Common myeloid progenitor, CD34-positive (primary cell): ENCODE measurements around the gene LONP2.
"Not testable (repeated sequence)": the region's sequence is repeated elsewhere in the genome, so short reads cannot be mapped to it uniquely, and the experiment has no call there.

Source experiments
- CTCF ChIA-PET: fragments of 350-600 bp; sonication (Branson Sonifier 250); formaldehyde crosslinking; loops from one replicate; lab custom pipeline; 2021; ENCODE audit warnings: antibody characterized with exemption; lab: Charles Lee
- POLR2A ChIA-PET: fragments of 350-600 bp; sonication (Branson Sonifier 250); formaldehyde crosslinking; loops from one replicate; lab custom pipeline; 2021; ENCODE audit warnings: antibody characterized with exemption; lab: Charles Lee
- DNase-seq, 3 donors: peaks; one replicate each; pipeline versions ENCODE4 v3.0.0 to v3.0.0-alpha.2; 2013
- H3K27ac ChIP-seq, 2 experiments: 1 replicate in 1 of 2; 2 replicates in 1 of 2; pipeline ENCODE4 v1.7.0; 2013; ENCODE audit warnings: inconsistent platforms in 2 of 2, low read length in 2 of 2, mild to moderate bottlenecking in 2 of 2, low read depth in 1 of 2, moderate library complexity in 1 of 2; ENCODE audit not compliant: severe bottlenecking in 2 of 2, insufficient read depth in 1 of 2, poor library complexity in 1 of 2
- H3K27me3 ChIP-seq, 5 experiments: replicated peaks in 2 of 5; 1 replicate in 3 of 5; 2 replicates in 2 of 5; pipeline versions ENCODE4 v1.6.1 to v1.7.0; 2013; ENCODE audit warnings: low read length in 4 of 5, mild to moderate bottlenecking in 2 of 5, moderate library complexity in 2 of 5, inconsistent platforms in 1 of 5; ENCODE audit not compliant: insufficient read depth in 5 of 5, control insufficient read depth in 4 of 5
- H3K36me3 ChIP-seq, 4 experiments: 1 replicate in 2 of 4; 2 replicates in 2 of 4; pipeline versions ENCODE4 v1.6.1 to v1.7.0; 2013; ENCODE audit warnings: low read length in 3 of 4, control low read depth in 1 of 4, mild to moderate bottlenecking in 1 of 4; ENCODE audit not compliant: control insufficient read depth in 4 of 4, insufficient read depth in 4 of 4
- H3K4me1 ChIP-seq, 4 experiments: 1 replicate in 3 of 4; 2 replicates in 1 of 4; pipeline versions ENCODE4 v1.6.1 to v1.7.1; 2013; ENCODE audit warnings: low read length in 3 of 4, mild to moderate bottlenecking in 3 of 4, control low read depth in 1 of 4, inconsistent platforms in 1 of 4, moderate library complexity in 1 of 4; ENCODE audit not compliant: control insufficient read depth in 4 of 4, insufficient read depth in 4 of 4; ENCODE audit errors: control extremely low read depth in 1 of 4
- H3K4me3 ChIP-seq, 7 experiments: 1 replicate in 4 of 7; 2 replicates in 3 of 7; pipeline versions ENCODE4 v1.5.1 to v1.7.0; 2013; ENCODE audit warnings: mild to moderate bottlenecking in 7 of 7, low read length in 6 of 7, moderate library complexity in 6 of 7, inconsistent platforms in 2 of 7, low read depth in 2 of 7, control low read depth in 1 of 7; ENCODE audit not compliant: insufficient read depth in 4 of 7, control insufficient read depth in 1 of 7; ENCODE audit errors: extremely low read depth in 1 of 7
- H3K9me3 ChIP-seq, 5 experiments: 1 replicate in 4 of 5; 2 replicates in 1 of 5; pipeline versions ENCODE4 v1.6.1 to v1.7.1; 2013; ENCODE audit warnings: low read length in 4 of 5, mild to moderate bottlenecking in 2 of 5, inconsistent platforms in 1 of 5, low read depth in 1 of 5, moderate library complexity in 1 of 5; ENCODE audit not compliant: control insufficient read depth in 4 of 5, insufficient read depth in 2 of 5; ENCODE audit errors: control extremely low read depth in 1 of 5
- WGBS: methylation state at CpG from one replicate; pipeline ENCODE4 v1.1.5; 2013; ENCODE audit not compliant: insufficient coverage; 5-methylcytosine and 5-hydroxymethylcytosine counted together

LONP2 gene

GRCh38 chr16:48295488-48296281 is 51.6 kb downstream of the LONP2 start:
- H3K36me3 ChIP-seq = peaks cover 16 to 43% (median 20%) of the 10 kb centered on the region in 4 experiments
- no peak overlapping the region for H3K4me3 ChIP-seq
- WGBS = 100% methylated on average over 1 of the region's 1 CpG
- H3K27ac ChIP-seq = no peak overlapping the region
- DNase-seq = no peak
- H3K4me1 ChIP-seq = peaks cover 2 to 8% (median 3%) of the 10 kb centered on the region in 4 experiments
- ChIA-PET CTCF (interaction anchor here (1.3 to 1.5 kb wide), 2 partner anchors 64 to 334 kb away, joined by 3 to 4 read pairs; no protein-coding TSS in a partner anchor), POLR2A (no interaction called here)
- no peaks in the 10 kb centered on the region for H3K27me3 ChIP-seq
- H3K9me3 ChIP-seq = no peaks in the 10 kb centered on the region

GRCh38 chr16:48299471-48299870 is 55.4 kb downstream of the LONP2 start:
- CTCF ChIA-PET = no interaction called here

GRCh38 chr16:48300391-48300856 is 56.3 kb downstream of the LONP2 start:
- H3K4me1 ChIP-seq = no peaks in the 10 kb centered on the region
- ChIA-PET POLR2A (no interaction called here), CTCF (interaction anchor here (1.4 kb wide), 1 partner anchor 12 kb away, joined by 3 read pairs; no protein-coding TSS in a partner anchor)
- no peak overlapping the region for H3K27ac ChIP-seq
- H3K36me3 ChIP-seq = peaks cover 29 to 71% (median 39%) of the 10 kb centered on the region in 4 experiments
- H3K9me3 ChIP-seq = no peaks in the 10 kb centered on the region
- H3K4me3 ChIP-seq = no peak overlapping the region
- no CpG with 5 or more reads among the region's 1 CpG for WGBS
- no peak for DNase-seq
- H3K27me3 ChIP-seq = no peaks in the 10 kb centered on the region

More at GRCh38 chr16:48299471-48299870, 55.4 kb downstream of the LONP2 start:
- no peak for DNase-seq
- no peaks in the 10 kb centered on the region for H3K9me3 ChIP-seq
- WGBS = 100% methylated on average over 2 of the region's 4 CpGs
- H3K27ac ChIP-seq = no peak overlapping the region
- POLR2A ChIA-PET = no interaction called here
- H3K27me3 ChIP-seq = no peaks in the 10 kb centered on the region
- peaks cover 29 to 64% (median 36%) of the 10 kb centered on the region in 4 experiments for H3K36me3 ChIP-seq
- H3K4me3 ChIP-seq = no peak overlapping the region
- H3K4me1 ChIP-seq = no peaks in the 10 kb centered on the region

GRCh38 chr16:48308535-48308934 is 64.4 kb downstream of the LONP2 start:
- Histone ChIP-seq H3K9me3 (peaks cover 10 to 56% (median 20%) of the 10 kb centered on the region in 5 experiments), H3K4me3 (no peak overlapping the region), H3K27me3 (no peaks in the 10 kb centered on the region), H3K4me1 (no peaks in the 10 kb centered on the region), H3K27ac (no peak overlapping the region), H3K36me3 (peaks cover 23 to 90% (median 38%) of the 10 kb centered on the region in 4 experiments)
- WGBS = no CpG with 5 or more reads among the region's 7 CpGs
- POLR2A ChIA-PET = no interaction called here
- DNase-seq = no peak
- CTCF ChIA-PET = no interaction called here

- POLR2A ChIA-PET = no interaction called here
These were observed 67.0 kb downstream of the LONP2 start for GRCh38 chr16:48310908-48311641.

GRCh38 chr16:48313905-48314304 is 69.8 kb downstream of the LONP2 start:
- H3K9me3 ChIP-seq = peaks cover 6 to 44% (median 20%) of the 10 kb centered on the region in 5 experiments
- H3K4me3 ChIP-seq, POLR2A ChIA-PET, DNase-seq, CTCF ChIA-PET, H3K27me3 ChIP-seq, H3K27ac ChIP-seq: not testable (repeated sequence)
- WGBS = no CpG with 5 or more reads among the region's 3 CpGs
- H3K4me1 ChIP-seq = peaks cover 11 to 24% (median 18%) of the 10 kb centered on the region in 4 experiments
- H3K36me3 ChIP-seq = peaks cover 18 to 53% (median 26%) of the 10 kb centered on the region in 4 experiments

More at GRCh38 chr16:48310908-48311641, 67.0 kb downstream of the LONP2 start:
- Histone ChIP-seq H3K4me1 (no peaks in the 10 kb centered on the region), H3K27me3 (no peaks in the 10 kb centered on the region), H3K27ac (no peak overlapping the region), H3K4me3 (no peak overlapping the region), H3K9me3 (peaks cover 10 to 56% (median 20%) of the 10 kb centered on the region in 5 experiments), H3K36me3 (peaks cover 25 to 77% (median 33%) of the 10 kb centered on the region in 4 experiments)
- peak in 2 of 3 donors; percentile 19 to 28 for DNase-seq
- WGBS = 100% methylated on average over 3 of the region's 4 CpGs
- CTCF ChIA-PET = interaction anchor here (0.8 kb wide), 1 partner anchor 320 kb away, joined by 3 read pairs; no protein-coding TSS in a partner anchor
